Fibroblast of peridontal ligament (primary cell): Measurements from ENCODE around the gene RREB1.

Experiments
- DNase-seq: peaks from one replicate; pipeline ENCODE4 v3.0.0-alpha.2; 2010; ENCODE audit errors: extremely low read depth

Gene RREB1

DNA sequence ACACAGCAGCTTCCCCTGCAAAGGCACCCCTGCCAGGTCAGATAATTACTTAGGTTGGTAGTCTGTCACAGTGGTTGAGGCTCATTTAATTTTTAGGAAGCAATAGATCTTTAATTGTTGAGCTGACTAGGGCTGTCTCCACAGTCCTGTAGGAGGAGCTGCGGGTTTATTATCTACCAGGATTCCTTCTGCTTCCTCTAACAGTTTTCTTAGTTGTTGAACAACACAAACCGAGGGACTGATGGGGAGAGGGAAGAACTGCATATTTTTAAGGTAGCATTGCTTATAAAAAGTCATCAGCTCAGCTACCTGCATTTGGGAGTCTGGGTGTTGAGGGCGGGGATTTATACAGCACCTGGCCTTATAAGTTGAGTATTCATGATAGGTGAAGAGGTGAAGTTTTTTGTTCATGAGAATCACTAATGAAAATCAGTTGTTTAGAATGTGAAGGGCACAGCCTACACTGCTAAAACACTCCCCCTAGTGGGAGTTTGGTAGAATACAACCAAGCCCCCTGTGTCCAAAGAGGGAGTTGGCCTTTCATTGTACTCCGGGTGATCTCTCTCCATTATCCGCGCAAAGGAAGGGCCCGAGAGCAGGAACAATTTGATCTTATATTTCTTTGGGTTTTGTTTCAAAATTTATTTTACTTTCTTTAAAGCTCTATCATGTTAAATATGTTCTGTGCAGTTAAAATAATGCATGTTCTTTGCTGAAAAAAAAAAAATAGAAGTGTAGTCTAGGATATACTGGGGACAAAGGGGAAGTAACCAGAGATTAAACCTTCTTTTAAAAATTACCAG, 135.6 kb downstream of the RREB1 start:
- DNase-seq, result peak; percentile 74

DNA sequence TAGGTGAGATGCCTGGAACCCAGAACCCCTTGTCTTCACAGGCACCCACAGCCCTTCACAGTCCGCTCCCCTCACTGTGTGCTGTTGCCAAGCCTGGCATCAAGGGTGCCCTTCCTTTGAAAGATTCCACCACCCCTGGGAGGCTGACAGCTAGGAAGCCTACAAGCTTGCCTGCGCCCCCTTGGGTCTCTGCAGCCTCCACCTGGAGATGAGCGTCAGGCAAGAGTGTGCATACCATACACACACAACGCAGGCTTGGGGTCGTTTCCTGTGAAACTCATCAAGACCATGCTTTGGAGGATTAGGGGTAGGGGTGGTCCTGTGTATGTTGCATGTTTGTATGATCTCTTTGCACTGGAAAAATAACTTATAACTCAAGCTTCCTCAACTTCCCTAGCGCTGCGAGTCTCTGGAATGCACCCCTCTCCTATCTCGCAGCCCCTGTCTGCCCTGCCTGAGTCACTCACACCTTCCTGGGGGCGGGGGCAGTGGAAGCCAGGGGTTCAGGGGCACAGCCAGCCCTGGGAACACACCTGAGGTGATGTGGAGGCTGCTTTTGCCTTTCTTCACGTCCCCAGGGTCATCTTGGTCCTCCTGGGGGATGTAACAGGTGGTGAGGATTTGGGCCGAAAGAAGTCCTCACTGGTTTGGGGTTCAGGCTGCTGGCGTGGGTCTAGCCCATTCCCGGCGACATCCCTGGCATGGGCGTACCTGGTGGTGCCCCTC, 138.1 kb downstream of the RREB1 start:
- no peak for DNase-seq

DNA sequence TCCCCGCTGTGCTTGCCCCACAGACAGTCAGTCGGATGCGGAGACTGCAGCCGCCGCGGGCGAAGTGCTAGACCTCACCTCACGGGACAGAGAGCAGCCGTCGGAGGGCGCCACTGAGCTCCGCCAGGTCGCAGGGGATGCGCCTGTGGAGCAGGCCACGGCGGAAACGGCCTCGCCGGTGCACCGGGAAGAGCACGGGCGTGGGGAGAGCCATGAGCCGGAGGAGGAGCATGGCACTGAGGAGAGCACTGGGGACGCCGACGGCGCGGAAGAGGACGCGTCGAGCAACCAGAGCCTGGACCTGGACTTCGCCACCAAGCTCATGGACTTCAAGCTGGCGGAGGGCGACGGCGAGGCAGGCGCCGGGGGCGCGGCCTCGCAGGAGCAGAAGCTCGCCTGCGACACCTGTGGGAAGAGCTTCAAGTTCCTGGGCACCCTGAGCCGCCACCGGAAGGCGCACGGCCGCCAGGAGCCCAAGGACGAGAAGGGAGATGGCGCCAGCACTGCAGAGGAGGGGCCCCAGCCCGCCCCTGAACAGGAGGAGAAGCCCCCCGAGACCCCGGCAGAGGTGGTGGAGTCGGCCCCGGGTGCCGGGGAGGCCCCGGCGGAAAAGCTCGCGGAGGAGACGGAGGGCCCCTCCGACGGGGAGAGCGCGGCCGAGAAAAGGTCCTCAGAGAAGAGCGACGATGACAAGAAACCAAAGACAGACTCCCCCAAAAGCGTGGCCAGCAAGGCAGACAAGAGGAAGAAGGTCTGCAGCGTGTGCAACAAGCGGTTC, 138.8 kb downstream of the RREB1 start:
- no peak for DNase-seq

DNA sequence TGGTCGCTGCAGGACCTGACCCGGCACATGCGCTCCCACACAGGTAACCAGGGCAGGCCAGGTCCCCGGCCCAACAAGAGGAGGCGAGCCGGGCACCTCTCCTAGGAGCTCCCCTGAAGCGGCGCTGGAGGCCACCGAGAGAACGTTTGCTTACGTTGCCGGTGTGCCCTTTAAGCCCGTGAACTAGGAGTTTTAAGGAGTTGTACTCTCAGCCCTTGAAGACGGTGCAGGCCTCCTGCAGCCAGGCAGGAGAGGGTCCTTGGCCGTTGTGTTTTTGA, 139.4 kb downstream of the RREB1 start:
- DNase-seq, result no peak

DNA sequence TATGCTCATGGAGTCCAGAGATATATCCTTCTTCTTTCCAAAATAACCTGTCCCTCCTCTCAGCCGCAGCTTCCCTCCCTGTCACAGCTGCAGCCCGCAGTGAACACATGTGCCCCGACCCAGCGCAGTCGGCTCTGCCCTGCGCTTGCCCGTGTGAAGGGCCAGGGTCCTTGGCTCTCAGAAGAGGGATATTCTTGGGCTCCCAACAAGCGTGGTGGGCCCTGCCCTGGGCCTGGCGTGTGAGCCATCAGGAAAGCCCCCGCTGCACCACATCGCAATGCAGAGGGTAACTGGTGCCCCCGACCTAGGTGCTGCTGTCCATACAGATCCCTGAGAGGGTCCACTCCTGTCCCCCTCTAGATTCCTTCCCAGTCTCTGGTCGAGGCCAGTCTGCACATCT, 140.1 kb downstream of the RREB1 start:
- no peak for DNase-seq

DNA sequence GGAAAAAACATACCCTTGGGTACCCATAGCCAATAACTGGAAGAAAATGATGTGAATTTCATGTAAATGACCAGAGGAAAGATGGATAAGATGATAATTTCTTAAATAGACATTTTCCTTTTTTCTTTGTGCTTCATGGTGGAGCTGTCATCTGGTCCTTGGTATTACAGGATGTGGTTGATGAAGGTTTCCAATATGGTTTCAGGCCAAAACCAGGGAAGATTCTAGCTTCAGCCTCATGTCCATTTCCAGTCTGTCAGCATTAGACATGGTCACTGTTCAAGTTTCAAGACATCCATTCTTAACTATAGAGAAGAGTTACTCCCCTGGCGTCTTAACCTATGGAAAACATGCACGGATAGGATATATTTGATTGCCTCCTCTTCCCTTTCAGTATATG, 141.6 kb downstream of the RREB1 start:
- DNase-seq, result no peak

DNA sequence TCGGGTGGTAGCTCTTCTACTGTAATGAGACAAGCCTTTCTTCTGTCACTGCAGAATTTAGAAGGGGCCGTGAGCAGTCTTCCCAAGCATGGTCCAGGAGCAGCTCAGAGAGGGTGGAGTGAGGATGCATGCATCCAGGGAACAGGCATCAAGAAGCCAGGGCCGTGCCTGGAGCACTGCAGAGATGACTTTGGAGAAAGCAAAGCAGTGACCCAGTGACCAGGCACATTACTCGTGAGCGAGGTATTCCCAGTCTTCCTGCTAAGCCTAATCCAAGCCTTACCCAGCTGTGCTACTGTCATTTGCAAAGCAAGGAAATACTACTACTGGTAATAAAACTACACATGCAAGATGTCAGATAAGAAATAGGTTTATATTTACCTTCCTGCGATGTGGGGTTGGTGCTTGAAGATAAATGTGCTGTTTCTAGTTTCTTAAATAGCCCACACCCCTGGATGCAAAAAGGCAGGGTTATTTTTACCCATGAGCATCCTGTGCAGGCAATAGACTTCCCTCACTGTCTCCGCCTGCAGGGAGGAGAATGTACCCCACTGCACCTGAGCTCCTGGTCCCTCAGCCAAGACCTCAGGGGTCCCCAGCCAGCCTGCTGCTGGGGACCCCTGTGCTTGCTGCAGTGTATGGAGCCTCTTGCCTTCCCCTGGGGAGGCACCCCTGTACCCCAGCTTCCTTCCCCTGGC, 142.3 kb downstream of the RREB1 start:
- no peak for DNase-seq

DNA sequence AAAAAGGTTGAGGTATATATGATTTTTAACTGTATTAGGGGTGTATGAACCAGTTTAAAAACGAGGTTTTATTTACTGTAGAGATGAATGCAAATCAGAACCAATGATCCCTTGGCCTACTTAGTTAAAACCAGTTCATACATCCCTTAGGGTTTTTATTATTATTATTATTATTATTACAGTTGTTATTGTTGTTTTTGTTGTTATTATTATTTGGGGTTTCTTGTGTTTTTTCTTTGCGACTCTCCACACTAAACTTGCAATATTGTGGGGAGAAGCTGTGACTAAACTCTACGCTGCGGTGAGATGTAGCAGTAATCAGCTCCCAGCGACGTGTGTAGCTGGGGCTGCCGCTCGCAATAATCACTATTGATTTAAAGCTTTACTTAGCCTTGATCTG, 143.1 kb downstream of the RREB1 start:
- DNase-seq, result no peak

DNA sequence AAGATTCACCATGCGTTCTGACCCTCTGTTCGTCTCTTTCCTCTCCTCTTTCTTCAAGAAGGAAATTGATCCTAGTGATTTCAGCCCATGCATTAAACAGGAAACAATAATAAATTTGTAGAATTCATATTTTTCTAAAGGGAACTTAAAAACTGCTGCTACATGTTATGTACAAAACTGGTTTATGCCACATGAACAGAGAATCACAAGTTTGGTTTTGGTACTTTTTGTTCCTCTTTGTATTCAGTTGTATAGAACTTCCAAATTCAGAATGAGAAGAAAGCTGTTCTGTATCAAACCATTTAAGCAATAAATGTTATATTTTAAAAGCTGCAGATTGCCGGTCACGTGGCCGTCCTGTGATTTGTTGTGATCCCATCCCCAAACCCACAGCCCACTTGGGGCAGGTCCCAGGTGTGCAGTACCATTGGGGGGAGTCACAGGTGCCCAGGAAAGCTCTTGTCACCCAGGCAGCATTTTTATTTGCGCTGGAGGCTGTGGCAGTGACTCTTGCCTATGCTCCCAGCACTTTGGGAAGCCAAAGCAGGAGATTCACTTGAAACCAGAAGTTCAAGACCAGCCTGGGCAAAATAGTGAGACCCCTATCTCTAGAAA, 144.0 kb downstream of the RREB1 start:
- DNase-seq, result no peak

DNA sequence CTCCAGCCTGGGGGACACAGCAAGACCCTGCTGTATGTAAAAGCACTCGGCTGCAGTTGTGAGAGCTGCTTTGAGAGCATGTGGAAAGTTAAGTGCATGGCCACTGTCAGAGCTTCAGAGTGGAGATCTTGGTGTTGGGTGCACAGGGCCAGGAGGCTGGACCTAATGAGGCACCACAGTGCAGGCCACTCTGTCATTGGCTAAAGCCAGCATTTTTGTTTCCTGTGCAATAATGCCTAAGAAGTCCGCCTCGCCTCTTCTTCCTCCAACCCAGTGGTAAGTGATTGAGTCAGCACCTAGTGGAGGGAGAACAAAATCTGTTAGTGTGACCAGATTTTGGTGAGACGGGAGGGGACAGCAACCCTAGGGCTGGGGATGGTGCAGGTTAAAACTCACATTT, 144.6 kb downstream of the RREB1 start:
- DNase-seq, result no peak

DNA sequence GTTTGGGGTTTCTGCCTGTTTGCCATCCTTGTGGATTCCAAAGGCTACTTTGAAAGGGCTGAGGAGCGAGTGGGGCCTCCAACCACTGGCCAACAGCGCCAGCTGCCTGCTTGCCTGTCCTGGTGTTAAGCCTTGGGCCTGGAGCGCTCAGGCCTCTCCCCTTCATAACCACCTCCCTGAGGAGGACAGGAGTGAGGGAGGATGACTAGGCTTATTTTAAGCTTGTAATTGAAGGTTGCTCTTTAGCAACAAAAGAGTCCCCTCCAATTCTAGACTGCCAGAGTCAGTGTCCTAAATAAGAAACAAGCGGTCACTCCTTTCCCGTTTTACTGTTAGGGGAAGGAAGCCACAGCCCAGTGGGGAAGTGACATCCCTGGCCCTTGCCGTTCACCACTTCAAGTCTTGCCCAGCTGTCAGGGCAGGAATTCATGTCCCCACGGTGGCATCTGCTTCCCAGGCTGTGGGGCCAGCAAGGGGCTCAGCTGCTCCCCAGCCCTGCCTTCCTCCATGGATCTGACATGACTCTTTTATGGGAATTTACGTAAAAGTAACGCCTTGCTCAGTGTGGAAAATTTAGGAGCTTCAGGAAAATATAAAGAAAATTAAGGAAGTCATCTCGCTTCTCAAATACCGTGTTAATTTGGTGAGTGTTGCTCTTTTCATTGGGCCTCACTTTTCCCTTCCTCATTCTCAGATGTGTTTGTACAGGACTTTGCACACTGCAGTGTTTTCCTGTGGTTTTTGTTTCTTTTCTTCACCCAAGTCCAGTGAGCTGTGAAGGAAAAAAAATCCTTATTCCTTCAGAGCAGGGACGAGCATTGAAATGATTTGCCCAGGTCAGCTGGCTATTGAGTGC, 147.4 kb downstream of the RREB1 start:
- DNase-seq, result no peak

DNA sequence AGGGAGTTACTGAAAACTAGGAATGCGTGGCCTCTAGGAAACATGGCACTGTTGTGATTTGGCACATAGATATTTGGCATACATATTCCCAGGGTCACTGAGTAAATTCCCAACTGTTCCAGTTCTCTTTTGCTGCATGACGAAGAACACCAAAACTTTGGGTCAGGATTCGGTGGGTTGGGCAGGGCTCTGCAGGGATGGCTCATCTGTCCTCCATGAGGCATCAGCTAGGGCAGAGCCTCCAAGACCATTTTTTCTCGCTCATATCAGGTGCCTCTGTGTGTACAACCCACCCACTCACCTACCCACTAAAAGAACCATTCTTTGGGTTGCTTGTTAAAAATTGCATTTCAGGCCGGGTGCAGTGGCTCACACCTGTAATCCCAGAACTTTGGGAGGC, 148.2 kb downstream of the RREB1 start:
- DNase-seq, result no peak

DNA sequence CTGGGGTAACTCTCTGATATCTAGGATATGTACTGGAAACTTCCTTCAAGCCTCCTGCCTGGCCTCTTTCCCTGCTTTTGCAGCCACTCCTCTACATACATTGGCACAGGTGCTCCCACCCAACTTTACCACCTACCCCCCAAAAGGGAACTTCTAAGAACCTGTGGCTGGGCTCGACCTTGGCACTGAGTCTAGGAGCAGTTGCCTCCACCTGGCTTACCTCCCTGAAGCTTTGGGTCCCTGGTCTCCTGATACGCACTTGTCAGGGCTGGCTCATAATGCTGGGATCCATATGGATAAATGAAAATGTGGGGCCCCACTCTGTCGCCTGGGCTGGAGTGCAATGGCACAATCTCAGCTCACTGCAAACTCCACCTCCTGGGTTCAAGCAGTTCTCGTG, 149.0 kb downstream of the RREB1 start:
- DNase-seq, result no peak

DNA sequence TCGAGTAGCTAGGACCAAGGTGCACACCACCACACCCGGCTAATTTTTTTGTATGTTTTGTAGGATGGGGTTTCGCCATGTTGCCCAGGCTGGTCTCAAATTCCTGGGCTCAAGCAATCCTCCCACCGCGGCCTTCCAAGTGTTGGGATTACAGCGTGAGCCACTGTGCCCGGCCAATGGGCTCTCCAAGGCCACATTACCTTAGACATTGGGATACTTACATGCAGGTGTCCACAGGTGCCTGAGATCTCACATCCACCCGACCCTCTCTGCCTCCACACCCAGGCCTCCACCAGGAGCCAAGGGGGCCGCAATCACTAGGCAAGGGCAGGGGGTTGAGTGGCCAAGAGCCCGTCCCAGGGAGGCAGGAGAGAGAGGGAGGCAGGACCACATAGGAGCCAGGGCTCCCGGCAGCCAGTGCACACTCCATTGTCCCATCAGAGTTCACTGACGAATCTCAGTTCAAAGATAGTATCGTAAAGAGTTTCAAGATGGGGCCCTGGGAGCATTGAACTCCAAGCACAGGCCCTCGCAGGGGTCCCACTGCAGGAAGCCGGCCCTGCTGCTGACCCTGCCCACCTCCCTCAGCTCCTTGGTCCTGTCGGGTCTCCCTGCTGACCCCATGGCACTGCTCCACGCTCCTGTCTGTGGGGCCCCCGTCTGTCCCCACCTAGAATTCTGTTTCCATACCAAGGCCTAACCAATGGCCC, 149.9 kb downstream of the RREB1 start:
- DNase-seq, result no peak

DNA sequence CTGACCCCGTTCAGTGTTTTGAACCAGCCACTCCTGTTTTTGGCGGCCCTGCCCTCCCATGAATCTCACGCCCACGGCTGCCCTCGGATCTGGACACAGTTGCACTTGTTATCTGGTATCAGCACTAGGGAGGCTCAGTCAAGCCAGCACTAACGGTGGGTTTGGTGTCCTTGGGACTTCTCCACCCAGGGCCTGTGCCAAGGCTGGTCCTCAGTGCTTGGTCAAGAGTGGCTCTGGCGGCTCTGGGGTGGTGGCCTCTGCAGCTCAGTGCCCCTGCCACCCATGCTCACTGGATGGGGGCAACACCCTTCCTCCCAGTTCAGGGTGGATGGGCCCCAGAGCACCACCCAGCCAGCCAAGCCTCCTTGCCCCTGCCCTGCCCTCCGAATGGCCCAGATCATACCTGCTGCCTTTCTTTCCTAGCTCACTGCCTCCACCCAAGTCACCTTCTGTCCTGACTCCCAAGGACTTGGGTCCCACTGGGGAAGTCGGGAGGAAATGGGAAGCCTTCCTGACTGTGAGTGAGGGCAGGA, 150.5 kb downstream of the RREB1 start:
- no peak for DNase-seq

DNA sequence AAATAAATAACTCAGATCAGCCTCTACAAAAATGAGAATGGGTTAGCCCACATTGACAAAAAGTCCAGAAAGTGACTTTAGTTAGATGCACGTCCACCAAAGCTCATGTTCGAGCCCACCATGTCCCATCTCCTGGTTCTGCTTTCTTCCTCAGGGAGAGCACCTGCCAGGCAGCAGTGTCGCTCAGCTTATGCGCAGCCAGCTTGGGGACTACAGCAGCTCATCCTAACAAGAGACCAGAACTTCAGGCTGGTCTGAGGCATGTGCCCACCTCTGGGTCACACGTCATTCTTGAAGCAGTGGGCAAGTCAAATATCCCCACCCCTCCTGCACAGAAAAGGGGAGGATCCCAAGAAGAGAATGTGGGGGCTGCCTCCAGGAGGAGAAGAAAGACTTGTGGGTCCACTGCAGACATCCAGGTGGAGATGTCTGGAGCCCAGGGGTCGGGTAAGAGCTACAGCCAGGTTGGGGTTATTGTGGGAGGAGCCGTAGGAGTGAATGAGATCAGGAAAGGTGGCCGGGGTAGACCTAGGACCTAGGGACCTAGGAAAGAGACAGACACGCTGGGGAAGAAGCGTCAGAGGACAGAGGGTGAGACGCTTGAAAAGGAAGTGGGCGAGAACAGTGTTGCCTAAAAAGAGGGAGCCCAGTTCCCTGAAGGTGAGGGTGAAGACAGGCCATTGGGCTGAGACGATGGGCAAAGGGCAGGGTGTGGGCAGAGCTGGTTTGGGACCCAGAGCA, 152.7 kb downstream of the RREB1 start:
- DNase-seq, result no peak

DNA sequence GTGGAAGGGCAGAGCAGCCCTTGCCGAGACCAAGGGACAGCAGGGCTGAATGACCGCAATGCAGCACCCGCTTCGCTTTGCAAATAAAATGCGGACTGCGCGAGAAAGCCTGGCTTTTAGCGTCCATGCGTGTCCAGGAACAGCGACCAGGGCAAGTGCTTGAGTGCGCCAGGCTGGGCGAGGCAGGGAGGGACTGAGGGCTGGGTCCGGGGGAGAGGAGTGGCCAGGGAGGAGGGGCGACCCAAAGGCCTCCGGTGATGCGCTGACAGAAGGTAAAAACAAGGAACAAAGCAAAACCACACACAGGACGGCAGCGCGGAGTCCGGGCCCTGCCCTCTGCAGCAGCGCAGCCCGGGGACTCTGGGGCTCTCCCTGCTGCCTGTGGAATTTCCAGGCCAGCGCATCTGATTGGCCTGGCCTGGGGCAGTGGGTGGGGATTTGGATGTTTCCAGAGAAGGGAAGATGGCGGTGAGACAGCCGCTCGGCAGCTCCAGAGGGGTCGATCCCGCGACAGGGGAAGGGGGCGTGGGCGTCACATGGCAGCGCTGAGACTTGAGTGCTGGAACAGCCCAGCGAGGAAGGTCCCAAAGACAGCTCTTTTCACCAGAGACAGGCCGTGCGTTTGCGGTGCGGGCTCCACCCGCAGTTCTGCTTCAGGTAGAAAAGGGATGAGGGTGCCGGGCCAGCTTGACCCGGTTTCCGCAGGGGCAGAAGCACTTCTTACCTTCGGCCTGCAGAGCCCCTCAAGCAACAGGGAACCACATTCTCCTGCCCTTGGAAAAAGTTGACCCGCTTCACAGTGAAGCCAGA, 153.5 kb downstream of the RREB1 start:
- peak; percentile 77 for DNase-seq

DNA sequence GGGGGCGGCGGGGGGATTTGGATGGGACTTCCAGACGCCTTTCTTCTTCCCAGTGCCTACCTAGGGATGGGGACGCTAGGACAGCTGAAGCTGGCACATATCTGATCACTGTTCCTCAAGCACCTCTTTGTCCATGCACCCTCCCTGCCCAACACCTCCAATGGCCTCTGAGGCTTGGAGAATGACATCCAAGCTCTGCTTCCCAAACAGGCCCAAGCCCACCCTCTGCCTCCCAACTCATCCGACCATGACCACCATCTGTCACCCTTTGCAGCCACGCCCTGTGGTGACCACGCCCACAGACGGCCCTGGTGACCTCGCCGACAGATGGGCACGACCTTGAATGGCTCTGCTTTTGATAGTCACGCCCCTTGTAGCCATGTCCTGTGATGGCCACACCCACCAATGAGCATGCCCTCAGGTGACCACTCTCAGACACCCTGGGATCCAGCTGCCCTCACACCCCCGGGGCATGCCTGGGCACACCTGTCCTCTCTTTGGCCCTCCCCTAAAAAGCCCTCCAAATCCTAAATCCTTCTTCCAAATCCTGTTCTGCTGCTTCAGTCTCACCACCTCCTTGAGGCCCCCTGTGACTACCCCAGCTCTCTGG, 154.2 kb downstream of the RREB1 start:
- no peak for DNase-seq
